GM18867 (cell line): ENCODE measurements around the gene RUNX2.

ENCODE experiments used
- ATAC-seq: cut with Tn5 transposase; IDR thresholded peaks from one replicate; pipeline ENCODE4 v1.9.1; 2021; ENCODE audit warnings: mild to moderate bottlenecking, moderate library complexity; ENCODE audit not compliant: unreplicated experiment

RUNX2 gene

DNA sequence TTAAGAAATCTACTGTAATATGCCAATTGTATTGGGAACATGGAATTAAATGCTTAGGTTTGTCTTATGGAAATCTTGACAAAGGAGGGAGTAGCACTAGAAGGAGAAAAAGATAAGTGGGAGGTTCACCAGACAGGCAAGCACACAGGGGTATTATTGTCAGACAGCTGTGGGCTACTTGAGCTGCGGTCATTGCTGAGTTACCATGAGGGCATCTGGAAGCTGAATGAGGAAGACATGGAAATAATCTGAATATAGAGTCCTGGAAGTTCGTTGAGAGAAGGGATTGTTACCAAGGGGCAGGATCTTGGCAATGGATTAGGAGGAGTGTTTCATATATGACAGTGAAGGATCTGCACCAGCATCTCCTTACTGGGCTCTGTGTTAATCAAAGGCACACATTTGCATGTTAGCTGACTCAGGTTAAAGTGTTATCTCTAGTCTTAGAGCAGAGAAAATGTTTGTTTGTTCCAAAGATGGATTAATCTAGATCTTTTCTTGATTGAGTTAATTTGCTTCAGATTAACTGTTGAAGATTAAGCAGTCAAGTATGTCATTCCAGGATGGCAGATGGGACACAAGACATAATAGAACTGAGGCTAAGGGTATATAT, 102.6 kb downstream of the RUNX2 start:
- no peak for ATAC-seq

GRCh38 chr6:45431317-45432065, 103.4 kb downstream of the RUNX2 start:
- no peak for ATAC-seq

- no peak for ATAC-seq
Measured at GRCh38 chr6:45432977-45433376, 104.8 kb downstream of the RUNX2 start.

- ATAC-seq = no peak
Measured at GRCh38 chr6:45433533-45434380, 105.6 kb downstream of the RUNX2 start.

DNA sequence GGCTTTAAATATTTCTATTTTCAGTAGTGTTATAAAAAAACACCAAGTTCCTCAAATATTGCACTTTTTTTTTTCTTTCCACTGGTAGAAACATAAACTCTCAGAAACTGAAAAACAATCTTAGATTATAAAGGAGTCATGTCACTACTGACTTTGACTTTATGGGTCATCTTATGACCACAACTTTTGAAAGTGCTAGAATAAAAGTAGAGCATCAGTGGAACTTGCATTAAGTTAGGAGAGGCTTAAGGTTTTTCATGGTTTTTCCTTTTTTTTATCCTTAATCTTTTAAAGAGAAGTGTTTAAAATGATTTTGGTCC, 106.2 kb downstream of the RUNX2 start:
- ATAC-seq = no peak

- ATAC-seq = peak; percentile 58
Measured at GRCh38 chr6:45436544-45437438, 108.7 kb downstream of the RUNX2 start.

- ATAC-seq = no peak
Measured at GRCh38 chr6:45437439-45437815, 109.3 kb downstream of the RUNX2 start.

DNA sequence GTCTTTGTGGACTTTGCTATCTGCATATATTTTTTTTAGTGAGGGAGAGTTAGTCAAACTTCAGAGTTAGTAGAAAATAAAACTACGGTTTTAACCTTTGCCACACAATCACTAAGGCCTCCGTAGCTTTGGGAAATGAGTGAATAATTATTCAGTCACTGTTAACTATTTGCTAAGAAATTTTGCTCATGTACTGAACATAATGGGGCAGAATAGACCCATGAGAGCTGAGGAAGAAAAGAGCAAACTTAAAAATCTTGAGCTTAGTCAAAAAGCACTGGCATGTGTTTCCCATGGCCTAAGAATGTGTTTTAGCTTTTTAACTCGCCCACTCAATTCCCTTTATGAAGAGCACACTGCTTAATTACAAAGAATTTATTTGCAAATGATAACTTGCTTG, 110.0 kb downstream of the RUNX2 start:
- ATAC-seq = no peak

DNA sequence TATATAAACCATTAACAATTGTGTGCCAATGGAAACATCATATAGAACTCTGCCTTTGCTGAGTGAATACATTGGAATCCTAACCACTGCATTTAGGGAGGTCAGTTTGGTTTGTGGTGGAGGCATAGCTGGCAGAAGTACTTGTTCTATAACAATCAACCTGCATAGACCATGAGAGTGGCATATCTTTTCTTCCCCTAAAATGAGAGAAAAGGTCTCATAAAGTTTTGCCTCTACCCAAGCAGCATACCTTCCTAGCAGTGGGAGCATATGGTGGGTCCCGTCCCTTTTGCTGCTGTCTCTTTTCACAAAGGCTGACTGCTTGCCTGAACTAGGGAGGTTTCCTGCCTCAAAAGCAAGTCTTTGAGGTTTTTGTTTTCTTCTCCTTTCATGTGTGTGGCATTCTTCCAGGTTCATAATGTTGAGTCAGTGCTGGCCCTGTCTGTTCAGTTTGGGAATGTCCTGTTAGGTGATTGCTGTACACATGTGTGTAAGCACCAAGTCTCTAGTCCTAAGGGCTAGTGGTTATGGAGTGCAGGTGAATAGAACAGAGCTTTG, 110.8 kb downstream of the RUNX2 start:
- no peak for ATAC-seq

DNA sequence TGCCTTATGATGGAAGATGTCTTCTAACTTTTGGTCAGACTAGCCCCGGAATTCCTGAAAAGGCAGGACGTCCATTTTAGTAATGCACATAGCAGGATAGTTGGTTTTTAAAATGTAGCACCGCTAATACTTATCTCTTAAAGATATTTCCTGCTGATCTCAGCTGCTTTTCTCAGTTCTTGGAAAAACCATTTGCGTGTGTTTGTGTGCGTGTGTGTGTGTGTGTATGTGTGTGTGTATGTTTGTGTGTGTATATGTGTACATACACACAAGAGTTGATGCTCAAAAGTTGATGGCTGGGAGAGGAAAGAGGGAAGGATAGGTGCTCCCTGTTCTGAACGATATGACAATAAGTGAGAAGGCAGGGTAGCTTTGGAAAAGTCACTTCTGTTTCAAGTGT, 111.3 kb downstream of the RUNX2 start:
- no peak for ATAC-seq

GRCh38 chr6:45439861-45440388, 111.8 kb downstream of the RUNX2 start:
- no peak for ATAC-seq

- ATAC-seq = no peak
Measured at GRCh38 chr6:45441851-45442453, 113.8 kb downstream of the RUNX2 start.

DNA sequence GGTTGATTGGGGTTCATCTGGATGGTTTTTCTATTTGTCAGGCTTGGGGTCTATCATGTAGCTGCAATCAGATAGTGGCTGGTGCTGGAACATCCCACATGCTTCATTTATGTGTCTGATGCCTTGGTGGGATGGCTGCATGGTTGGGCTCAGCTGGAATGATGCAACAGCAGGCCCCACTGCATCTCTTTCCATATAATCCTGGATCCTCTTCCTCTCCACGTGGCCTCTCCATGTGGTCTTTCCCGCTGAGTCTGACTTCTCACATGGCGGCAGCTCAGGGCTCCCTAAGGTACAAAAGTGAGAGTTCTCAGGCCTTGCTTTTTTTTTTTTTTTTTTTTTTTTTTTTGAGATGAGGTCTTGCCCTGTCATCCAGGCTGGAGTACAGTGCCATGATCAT, 114.6 kb downstream of the RUNX2 start:
- ATAC-seq = no peak

GRCh38 chr6:45445364-45445748, 117.2 kb downstream of the RUNX2 start:
- no peak for ATAC-seq

DNA sequence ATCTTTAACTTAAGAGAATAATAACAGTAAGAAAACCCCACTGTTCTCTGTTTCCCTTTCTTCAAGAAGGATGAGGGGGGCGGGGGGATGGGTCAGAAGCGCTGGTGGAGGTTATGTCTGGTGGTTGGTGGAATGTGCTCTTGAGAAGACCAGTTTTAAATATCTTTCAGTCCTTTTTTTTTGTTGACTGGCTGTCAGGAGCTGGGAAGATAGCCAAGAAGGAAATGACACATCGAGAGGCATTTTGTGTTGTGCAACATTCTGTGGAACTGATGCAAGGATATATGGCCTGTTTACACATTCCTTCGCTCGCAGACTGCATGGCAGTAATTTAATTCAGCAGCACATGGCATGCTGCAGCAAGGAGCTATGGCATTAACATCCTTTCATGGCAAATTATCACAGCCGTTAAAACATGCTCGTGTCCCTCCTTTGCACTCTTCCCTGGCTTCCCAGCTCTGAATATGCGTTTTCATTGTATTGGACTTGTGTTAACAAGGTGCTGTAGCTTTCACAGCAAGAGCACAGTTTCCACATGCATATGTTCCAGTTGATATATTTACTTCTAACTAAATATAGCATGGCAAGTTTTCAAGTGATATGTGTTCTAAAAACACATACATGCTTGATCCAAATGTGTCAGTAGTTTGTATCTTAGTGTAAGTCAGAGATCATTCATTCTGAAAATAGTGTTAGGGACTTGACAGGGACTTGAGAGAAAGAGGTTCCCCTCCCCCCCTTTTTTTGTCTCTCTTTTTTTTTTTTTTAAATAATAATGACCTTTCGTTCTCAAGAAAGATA, 117.8 kb downstream of the RUNX2 start:
- no peak for ATAC-seq

GRCh38 chr6:45447005-45447404, 118.9 kb downstream of the RUNX2 start:
- ATAC-seq = no peak

DNA sequence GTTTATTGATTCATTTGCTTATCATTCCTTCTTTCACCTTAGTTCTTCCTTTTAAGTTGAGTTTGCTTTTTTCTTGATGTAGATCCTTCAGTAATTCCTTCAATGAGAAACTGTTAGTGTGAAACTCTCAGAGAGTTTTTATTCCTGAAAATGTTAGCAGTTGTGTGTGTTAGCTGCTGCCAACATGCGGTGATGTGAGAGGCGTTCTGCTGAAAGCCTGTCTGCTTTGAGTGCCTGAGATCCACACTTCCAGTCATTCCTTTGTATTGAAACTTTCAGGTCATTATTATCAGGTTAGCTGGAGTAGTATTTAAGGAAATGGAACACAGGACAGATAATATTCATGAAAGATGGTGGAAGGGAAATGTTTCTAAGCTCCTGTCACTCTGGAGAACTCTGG, 119.6 kb downstream of the RUNX2 start:
- ATAC-seq = no peak

DNA sequence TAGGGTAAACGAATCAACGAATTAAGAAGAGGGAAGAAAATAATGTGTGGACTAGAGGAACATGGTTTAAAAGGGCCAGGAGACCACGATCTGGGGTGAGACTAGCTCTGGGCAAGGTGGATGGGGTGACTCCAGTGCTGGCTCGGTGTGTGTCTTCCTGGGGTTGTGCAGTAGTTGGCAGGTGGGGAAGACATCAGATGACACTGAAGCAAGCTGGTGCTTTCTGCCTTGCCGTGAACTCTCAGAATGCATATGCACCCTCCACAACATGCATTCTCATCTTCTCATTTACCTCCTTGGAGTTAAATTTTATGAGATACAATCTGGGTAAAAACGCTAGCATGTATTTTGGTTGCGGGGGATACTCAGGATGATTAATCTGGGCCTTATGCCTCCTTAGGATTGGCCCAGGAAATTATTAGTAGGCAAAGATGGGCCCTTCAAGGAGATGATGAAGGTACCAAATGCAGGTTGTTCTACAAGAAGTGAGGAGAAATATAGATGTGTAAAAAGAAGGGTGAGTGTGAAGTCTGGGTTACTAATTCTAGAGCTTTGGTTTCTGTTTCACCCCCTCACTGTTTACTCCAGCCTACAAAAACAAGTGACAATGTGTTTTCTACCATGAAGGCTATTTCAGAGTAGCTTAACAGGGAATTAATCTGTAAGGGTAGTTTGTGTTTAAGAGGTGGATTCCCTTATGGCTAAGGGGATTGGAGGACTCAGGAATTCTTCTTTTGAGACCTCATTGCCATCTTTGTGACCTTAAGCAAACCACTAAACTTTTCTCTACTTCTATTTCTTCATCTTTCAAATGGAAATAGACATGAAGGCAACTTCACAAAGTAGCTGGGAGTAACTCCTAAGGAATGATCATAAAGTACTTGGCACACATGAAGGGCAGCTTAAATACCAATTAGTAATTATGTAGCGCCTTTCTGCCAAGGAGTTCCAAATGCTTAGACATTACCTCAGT, 120.6 kb downstream of the RUNX2 start:
- peak; percentile 75 for ATAC-seq
